Activated T-cell treated with anti-CD3 and anti-CD28 coated beads for 48 hours (primary cell): Measurements from ENCODE around the gene GORAB.

Experiments used
- DNase-seq: peaks from one replicate; pipeline ENCODE4 v3.0.0-alpha.2; 2020; ENCODE audit warnings: low read depth

The GORAB gene

DNA sequence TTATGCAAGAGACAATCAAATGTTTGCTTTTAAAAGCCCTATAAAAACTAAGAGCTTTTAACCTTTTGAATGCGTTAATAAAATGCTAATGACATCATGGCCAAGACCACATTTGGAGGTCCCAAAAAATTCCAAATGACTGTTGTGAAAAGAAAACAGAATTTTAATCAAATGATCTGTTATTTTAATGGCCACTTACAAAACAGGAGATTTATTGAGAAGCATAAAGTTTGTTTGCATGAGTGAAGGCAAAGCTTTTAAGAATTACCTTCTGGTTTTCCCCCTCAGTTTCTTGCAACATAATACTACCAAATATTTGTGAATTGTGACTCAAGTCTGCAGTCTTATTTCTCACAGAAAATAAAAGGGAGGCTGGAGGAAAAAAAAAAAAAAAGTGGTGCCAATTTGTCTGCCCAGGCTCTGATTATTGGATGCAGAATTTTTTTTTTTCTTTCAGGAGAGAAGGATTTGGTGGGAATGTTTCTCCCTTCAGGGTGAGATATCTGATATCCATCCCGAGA, 60.7 kb downstream of the GORAB start:
- no peak for DNase-seq

DNA sequence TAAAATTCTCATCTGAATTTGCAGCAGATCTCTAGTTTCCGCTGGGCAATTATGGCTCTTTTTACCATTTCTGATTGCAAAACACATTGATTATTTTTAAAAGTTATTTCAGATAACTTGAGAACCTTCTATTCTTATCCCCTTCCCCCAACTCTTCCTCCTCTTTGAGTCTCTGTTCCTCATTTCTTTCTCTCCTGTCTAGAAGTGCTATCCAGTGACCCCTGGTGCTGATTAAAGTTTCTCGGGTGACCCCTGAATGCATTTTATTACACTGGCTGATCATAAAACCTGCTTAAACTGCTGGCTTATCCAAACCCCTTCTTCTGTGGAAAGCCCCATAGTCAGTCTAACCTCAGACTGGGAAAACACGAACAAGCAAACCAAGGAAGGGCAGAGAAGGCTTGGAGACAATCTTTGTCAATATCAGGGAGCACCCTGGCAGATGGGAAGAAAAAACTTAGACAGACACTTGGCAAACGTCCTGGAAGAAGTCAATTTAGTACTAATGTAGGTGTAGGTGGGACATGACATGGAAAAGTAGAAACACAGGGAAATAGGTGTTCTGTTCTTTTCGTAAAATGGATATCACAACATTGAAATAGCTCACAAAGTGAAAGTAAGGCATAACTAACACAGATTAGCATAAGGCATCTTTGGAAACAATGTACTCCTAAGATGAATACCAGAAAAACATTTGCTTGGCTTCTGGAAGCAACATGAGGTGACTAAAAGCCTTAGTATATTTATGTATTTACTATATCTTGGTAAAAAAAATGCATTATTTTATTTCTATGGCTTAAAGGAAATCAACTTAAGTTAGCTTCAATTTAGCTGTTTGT, 61.4 kb downstream of the GORAB start:
- DNase-seq, result no peak

GRCh38 chr1:170594066-170594626, 62.2 kb downstream of the GORAB start:
- DNase-seq, result no peak

- no peak for DNase-seq
Observed at GRCh38 chr1:170596701-170597100, 64.7 kb downstream of the GORAB start.

- no peak for DNase-seq
Observed at GRCh38 chr1:170598618-170599017, 66.7 kb downstream of the GORAB start.

DNA sequence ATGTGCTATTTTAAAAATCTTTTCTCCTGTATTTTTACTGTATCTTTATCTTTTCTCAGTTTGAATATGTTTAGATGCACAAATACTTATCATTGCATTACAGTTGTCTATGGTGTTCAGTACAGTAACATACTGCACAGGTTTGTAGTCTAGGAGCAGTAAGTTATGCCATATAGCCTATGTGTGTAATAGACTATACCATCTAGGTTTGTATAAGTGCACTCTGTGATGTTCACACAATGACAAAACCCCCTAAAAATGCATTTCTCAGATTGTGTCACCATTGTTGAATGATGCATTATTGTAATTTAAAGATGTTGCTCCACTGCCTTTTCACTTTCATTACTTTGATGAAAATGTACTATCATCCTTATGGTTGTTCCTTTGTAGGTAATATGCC, 67.1 kb downstream of the GORAB start:
- no peak for DNase-seq

GRCh38 chr1:170601866-170602265, 69.9 kb downstream of the GORAB start:
- no peak for DNase-seq
